ENCODE results near the gene FDXACB1. TPM values are rescaled to one million over a fixed set of nuclear protein-coding genes. Genes with fewer than 3 reads are reported as not detected.

FDXACB1 gene
- total and polyA plus RNA-seq, 9 of the 15 experiments (the other 6 are each of a cell fraction or from before 2014, with no cell fraction given): 3.2 to 7.5 (median 5.3) TPM

DNA sequence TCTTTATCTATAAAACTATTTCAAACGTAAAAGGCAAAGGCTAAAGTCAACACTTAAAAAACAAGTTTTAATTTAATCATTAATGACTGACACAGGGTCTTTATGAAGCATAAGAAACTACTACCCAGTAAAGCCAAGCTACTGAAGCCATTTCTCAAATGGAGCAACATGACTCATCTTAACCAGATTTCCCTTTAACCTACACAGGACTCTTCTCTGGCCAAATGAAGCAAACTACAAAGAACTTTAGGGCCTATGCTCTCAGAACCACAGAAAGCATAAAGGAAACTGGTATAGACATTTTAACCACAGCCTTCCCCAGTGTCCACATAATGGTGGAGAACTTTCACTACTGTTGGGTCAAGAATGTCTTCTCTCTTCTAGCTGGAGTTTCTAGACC is 42.2 kb downstream of the FDXACB1 start:
- CTCF ChIA-PET (ENCODE audit: low intra/inter-chr PET ratio): no interaction called here
- TF ChIP-seq MAFG (tag; conservative IDR thresholded peaks at IDR 0.05) (no peak), ZNF696 (CRISPR knock-in tag; conservative IDR thresholded peaks at IDR 0.05) (no peak), RAD51 (IDR thresholded peaks at IDR 0.05; ENCODE audit: borderline replicate concordance, low read depth) (no peak), ELK3 (CRISPR knock-in tag; IDR thresholded peaks at IDR 0.05) (no peak), DDX20 (tag; IDR thresholded peaks at IDR 0.05; ENCODE audit: low read depth) (no peak), BACH1 (tag; IDR thresholded peaks at IDR 0.05) (no peak), SREBF2 (CRISPR knock-in tag; IDR thresholded peaks at IDR 0.05) (no peak), ZNF740 (CRISPR knock-in tag; IDR thresholded peaks at IDR 0.05) (no peak), ZNF740 (tag; IDR thresholded peaks at IDR 0.05) (no peak), ZNF512 (tag; IDR thresholded peaks at IDR 0.05) (no peak), ZFP1 (CRISPR knock-in tag; IDR thresholded peaks at IDR 0.05) (no peak), MCM2 (IDR thresholded peaks at IDR 0.05; ENCODE audit: low read depth) (no peak), SMARCB1 (IDR thresholded peaks at IDR 0.05; ENCODE audit: insufficient read length, low read depth) (no peak), NCOA1 (IDR thresholded peaks at IDR 0.05; ENCODE audit: low read depth) (no peak), HDAC6 (IDR thresholded peaks at IDR 0.05; ENCODE audit: low read depth, low read length) (no peak), KLF16 (IDR thresholded peaks at IDR 0.05) (no peak), ATF7 (IDR thresholded peaks at IDR 0.05) (no peak)
- TF ChIP-seq, protein P1, sequence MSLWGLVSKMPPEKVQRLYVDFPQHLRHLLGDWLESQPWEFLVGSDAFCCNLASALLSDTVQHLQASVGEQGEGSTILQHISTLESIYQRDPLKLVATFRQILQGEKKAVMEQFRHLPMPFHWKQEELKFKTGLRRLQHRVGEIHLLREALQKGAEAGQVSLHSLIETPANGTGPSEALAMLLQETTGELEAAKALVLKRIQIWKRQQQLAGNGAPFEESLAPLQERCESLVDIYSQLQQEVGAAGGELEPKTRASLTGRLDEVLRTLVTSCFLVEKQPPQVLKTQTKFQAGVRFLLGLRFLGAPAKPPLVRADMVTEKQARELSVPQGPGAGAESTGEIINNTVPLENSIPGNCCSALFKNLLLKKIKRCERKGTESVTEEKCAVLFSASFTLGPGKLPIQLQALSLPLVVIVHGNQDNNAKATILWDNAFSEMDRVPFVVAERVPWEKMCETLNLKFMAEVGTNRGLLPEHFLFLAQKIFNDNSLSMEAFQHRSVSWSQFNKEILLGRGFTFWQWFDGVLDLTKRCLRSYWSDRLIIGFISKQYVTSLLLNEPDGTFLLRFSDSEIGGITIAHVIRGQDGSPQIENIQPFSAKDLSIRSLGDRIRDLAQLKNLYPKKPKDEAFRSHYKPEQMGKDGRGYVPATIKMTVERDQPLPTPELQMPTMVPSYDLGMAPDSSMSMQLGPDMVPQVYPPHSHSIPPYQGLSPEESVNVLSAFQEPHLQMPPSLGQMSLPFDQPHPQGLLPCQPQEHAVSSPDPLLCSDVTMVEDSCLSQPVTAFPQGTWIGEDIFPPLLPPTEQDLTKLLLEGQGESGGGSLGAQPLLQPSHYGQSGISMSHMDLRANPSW (CRISPR knock-in tag; IDR thresholded peaks at IDR 0.05): no peak

More for the DNA sequence above, 42.2 kb downstream of the FDXACB1 start:
- no peak for ATAC-seq
- no peak overlapping the region for H3K4me2 ChIP-seq (ENCODE audit: insufficient read depth, low read length)
- no peaks in the 10 kb centered on the region for H3K27me3 ChIP-seq (ENCODE audit: control insufficient read depth in 2 of 2, insufficient read depth in 2 of 2, low read length in 2 of 2)
- 45% methylated on average over 1 of the region's 1 CpG for WGBS (ENCODE audit: insufficient coverage, low coverage, missing lambda C conversion rate)
- H3K9me3 ChIP-seq (replicated peaks; ENCODE audit: control insufficient read depth, insufficient read depth, low read depth, low read length): no peaks in the 10 kb centered on the region
- in situ Hi-C loops (cut with MboI) (no loop called here), intact Hi-C loops (cut with micrococcal nuclease) (no loop called here)
- H3K27ac ChIP-seq (ENCODE audit: extremely low read depth, low read depth, low read length): no peak overlapping the region
- no peaks in the 10 kb centered on the region for H3K9me1 ChIP-seq (ENCODE audit: control insufficient read depth, insufficient read depth, low read length)
- peaks cover 0 to 3% of the 10 kb centered on the region in 2 experiments; a peak in 2 of 5 replicates for H3K4me1 ChIP-seq (replicated peaks in 1 of 2; ENCODE audit: control insufficient read depth in 2 of 2, insufficient read depth in 2 of 2, low read length in 2 of 2)
- H3K36me3 ChIP-seq (ENCODE audit: control insufficient read depth, insufficient read depth, low read length): peaks cover 27% of the 10 kb centered on the region; the same call in 2 of the 3 replicates
- no peak overlapping the region for H3K4me3 ChIP-seq
- DNase-seq (ENCODE audit: extremely low read depth in 1 of 4, low spot score in 3 of 4): no peak
- POLR2A ChIA-PET: no interaction called here
- no peaks in the 10 kb centered on the region for H3K79me2 ChIP-seq (ENCODE audit: control insufficient read depth, insufficient read depth, low read length)
- H3K9ac ChIP-seq (ENCODE audit: insufficient read depth in 1 of 2, low read depth in 2 of 2, low read length in 2 of 2): no peak overlapping the region
- H4K20me1 ChIP-seq (replicated peaks; ENCODE audit: control insufficient read depth, insufficient read depth, low read length): no peaks in the 10 kb centered on the region
- no peak for FAIRE-seq
- H2AFZ ChIP-seq (ENCODE audit: low read depth, low read length): no peak overlapping the region
- BruUV-seq (replicated peaks): no TSS peak

Data from K562 (cell line).